COLO829 (cell line): ENCODE results near the gene CCKAR.
"Not testable (repeated sequence)": the region's sequence is repeated elsewhere in the genome, so short reads cannot be mapped to it uniquely, and the experiment has no call there.

ENCODE experiments used
- DNase-seq: peaks from one replicate; pipeline ENCODE4 v3.0.0; 2012; ENCODE audit warnings: low spot score

Gene CCKAR, protein sequence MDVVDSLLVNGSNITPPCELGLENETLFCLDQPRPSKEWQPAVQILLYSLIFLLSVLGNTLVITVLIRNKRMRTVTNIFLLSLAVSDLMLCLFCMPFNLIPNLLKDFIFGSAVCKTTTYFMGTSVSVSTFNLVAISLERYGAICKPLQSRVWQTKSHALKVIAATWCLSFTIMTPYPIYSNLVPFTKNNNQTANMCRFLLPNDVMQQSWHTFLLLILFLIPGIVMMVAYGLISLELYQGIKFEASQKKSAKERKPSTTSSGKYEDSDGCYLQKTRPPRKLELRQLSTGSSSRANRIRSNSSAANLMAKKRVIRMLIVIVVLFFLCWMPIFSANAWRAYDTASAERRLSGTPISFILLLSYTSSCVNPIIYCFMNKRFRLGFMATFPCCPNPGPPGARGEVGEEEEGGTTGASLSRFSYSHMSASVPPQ

DNA sequence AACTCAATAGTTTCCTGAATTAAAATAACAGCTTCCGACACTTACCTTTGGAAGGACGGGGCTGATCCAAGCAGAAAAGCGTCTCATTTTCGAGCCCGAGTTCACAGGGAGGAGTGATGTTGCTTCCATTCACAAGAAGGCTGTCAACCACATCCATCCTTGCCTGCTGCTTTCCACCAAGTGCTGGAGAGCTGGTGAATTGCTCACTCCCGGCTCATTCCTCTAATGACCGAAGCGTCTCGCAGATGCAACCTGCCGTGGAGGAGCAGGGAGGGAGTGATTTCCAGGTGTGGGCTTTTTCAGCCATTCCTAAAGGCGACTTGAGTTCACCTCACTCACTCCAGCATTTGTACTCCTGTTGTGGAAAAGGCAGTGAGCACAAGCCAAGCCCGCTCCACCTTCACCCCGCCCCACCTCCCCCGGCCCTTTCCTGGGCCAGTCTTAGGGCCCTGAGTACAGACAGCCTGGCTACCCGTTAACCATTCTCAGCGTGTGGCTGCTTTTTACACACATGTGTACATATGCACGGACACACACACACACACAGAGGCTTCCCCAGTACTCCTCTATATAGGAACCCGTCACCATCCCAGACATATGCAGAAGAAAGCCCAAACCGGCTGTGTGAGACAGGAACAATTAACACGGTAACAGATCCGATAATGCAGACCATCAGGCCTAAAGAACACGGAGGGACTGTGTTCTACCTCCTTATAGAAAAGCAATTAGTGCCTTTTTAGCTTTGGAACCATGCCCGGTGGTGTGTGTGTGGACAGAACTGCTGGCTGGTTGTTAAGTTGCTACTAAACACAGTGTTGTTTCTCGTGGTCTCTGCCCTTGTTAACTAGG lies at the start of gene CCKAR:
Gene CCKAR (minus strand): TSS at position 374 of the 849 bp plus-strand sequence. CDS start 217 bp downstream, at position 157.
- no peak for DNase-seq

DNA sequence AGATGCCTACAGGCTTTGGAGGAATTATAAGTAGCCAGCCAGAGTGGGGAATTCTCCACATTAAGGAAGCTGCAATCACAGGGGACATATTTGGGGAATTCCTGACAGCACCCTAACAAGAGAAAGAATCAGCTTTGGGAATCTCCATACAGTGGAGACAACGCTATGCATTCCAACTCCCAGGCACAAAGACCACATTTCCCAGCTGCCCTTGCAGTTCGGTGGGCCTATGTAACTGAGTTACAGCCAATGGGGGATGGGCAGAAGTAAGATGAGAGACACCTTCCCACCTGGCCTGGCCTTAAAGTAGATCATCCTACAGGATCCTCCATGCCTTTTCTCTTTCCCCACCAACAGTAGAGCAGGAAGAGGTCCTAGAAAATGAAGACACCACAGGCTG lies 43.4 kb upstream of the CCKAR start:
- DNase-seq = no peak

DNA sequence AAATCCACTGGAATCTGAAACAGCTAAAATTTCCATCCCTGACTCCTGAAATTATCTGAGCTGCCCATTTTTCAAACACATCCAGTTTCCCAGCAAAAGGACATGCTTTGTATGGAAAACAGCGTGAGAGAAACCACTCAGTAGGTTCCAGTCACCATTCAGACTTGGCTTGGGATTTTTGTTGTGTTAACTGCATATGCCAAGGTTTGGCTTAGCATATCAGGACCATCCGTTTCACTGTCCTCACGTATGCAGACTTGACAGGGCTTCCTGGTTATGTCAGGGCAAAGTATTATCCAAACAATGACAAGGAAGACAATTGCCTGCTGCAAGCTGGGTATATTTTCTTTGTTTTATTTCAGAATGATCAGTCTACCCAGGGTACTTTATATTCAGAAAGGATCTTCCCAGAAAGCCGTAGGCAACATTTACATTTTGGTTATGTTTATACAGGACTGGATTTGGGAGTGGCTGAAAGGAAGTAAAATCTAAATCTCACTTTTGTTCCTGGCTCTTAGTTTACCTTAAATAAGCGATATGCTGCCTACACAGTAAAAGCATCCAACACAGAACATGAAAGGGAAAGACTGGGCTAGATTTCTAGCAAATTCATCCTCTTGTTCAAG lies 41.3 kb upstream of the CCKAR start:
- no peak for DNase-seq

DNA sequence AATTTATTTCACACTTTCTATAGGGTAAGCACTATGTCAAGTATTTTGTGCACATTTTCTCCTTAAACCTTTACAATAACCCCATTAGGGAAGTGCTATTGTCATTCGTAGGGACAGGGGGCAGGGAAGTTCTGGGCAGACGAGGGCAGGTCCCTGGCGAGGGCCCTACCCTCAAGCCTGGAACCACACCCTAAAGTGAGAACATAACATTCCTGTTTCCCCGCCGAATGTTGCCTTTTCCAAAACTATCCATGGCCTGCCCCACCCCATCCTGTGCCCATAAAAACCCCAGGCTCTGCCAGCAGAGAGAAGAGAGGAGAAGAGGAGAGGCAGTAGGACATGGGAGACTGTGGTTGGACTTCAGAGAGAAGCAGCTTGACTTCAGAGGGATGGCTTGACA lies 39.8 kb upstream of the CCKAR start:
- DNase-seq = no peak

DNA sequence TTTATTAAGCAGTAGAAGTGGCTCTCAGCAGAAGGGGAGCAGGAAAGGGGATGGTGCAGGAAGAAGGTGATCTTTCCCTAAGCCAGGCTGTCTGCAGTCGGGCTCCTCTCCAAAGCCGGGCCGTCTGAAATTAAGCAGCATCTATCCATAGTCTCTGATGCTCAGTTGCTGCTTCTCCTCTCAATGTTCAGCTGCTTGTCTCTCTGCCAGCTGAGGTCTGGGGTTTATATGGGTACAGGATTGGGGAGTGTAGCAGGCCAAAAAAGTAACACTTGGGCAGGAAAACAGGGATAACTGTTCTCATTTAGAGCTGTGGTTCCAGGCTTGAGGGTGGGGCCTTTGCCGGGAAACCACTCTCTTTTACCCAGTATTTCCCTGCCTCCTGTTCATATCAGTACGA lies 39.2 kb upstream of the CCKAR start:
- DNase-seq = no peak

DNA sequence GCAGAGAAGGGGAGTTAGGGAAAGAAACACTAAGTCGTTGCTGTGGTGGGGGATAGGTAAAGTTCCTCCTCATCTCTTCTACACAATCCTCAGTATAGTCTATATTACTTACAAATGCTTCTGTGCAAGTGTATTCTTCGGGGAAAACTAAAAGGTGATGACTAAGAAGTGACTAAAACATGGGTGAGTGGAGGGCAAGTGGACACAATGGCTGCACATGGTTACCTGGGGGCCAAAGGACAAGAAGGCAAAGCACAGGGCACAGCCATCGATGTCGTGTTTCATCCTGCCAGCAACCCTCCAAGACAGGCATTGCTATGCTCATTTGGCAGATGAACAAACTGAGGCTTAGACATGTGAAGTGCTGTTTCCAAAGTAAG lies 35.5 kb upstream of the CCKAR start:
- no peak for DNase-seq

DNA sequence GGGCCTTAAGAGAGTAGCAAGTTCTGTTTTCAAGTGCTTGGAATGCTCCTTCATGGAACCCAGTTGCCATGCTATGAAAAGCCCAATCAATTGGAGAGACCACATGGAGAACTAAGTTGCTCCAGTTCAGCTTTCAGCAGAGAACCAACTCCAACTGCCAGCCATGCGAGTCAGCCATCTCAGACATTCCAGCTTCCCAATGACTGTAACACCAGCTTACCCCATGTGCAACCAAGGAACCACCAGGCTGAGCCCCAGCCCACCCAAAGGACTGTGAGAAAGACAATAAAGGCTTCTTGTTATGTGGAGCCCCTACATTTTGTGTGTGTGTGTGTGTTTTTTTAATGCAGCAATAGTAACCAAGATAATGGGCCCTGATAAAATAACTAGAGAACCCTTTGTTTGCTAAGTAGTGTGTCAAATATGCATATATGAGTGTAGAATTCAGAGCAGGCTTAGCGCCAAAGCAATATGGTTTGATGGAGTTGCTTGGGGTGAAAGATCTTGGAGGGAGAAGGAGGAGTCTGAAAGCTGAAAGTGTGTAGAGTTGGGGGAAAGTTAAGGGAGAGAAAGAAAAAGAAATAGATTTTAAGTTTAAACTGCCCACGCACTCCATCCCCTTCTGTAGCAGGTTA lies 35.0 kb upstream of the CCKAR start:
- DNase-seq = no peak

DNA sequence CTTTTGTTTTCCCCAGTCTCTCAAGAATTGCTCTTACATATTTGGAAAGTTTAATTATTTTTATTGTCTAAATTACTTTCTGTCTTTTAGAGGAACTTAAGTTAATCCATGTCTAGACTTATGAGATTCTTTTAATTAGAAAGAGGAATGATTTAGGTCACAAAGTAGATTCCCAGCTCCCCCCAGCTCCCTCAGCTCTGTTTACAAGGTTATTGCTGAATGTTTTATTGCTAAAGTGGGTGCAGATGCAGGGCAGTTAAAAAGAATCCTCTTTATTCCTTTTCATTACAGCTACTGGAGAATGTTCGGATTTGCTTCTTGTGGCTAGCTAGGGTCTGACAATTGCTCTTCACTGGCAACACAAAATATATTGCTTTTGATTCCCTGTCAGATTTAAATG lies 33.7 kb upstream of the CCKAR start:
- no peak for DNase-seq

DNA sequence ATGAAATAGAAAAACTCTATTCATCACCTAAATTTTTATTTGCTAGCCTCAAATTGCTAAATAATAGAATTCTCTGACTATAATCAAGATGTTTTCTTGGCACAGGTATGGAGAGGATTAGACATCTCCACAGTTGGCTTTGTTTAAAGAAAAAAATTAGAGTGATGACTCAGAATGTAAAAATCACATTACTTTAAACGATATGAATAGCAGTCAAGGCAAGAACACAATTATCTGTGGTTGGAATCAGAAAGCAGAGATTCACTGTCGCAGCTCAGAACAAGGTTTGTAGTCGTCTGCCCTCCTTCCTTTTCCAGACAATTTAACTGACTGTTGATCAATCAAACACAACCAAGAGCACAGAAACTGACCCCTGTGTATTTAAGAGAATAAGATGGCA lies 32.2 kb upstream of the CCKAR start:
- peak; percentile 37 for DNase-seq

DNA sequence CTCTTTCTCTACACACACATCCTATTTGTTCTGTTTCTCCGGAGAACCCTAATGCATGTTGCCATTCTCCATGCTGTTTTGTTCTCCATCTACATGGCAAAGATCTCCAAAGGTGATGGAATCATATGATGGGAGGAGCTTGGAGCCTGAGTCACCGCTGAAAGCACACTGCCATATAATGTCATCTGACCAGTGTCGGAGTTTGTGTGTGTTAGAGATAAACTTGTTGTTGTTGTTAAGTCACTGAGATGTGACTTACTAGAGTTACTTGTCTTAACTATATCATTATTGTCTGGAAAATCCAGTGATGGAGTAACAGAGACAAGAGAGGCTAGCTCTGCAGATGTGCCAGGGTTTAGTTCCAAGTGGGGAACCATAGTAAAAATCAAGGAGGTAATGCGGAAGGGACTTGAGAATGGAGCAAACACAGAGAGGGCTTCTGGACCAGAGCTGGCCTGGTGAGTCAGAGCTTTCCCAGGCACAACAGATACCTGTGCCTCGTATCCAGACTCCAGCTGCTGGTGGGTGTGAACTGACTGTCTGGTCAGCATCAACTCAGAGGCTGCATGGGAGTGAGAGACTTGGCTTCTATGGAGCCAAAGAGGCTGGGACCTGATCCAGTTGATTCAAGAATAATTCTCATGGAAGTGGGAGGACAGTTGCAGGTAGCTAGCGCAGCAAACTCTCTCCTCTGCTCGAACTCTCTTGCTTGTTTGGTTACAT lies 30.6 kb upstream of the CCKAR start:
- DNase-seq = no peak

DNA sequence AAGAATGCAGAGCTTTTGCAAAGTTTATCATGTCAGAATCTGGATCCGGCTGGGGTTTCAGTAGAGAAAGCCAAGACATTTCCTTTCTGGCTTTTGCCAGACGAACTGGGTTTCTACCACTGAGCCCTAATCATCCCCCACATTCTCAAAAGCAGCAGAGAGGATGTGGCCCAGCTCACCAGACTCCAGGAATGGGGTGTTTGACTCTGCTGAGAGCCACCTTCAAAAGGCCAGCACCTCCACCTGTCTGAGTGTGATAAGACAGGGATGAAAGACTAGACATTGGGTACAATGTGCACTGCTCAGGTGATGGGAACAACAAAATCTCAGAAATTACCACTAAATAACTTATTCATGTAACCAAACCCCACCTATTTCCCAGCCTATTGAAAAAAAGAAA lies 25.7 kb upstream of the CCKAR start:
- DNase-seq = no peak

DNA sequence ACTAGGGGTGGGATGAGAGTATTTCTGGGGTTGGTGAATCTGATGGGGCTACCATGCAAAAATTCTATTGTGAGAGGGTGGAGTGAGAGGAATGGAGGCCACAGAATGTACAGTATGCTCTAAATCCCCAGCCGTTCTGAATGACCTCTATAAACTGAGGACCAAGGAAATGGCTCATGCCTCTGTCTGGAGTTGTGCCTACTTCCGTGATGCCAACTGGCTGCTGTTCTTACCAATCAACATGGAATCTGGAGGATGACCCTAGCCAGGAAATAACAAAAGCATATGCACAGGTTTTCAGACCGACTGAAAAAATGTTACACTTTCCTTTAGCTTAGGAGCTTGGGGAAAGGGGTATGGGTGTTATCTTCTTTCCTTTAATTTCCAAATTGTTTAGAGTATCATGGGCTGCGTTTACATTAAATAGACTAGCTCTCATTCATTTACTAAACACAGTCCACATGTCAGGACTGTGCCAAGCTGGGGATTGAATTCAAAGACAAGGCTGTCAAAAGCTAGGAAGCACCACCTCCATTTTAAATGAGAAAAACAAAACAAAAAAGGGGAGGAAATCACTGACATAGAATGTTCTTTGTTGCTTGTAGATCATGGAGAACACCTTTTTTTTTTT lies 20.2 kb upstream of the CCKAR start:
- no peak for DNase-seq

DNA sequence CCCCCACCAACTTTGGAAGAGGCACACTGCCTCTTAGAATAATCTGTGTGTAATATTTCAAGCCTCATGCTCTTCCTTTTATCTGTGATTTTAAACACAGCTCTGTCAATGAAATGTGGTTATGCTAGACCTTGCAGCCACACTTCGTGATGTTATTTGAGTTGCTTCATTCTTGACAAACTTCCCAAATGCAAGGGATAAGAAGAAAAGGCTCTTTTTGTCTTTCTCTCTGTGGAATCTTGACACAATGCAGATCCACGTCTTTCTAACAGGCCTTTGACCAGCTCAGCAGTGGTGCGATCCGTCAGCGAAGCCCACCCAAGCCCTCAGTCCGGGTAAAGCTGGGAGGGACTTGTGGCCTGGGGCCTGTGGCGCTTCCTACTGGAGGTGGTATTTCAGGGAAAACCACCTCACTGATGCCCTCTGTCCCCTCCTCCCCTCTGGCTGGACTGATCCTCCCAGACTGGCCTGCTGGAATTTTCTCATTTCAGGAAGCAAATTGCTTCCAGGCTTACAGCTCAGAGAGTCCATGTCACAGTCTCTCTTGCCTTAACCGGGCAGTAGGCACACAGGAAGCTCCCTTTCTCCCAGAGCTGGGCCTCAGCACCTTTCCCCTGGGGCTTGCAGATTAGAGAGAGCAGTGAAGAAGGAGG lies 19.5 kb upstream of the CCKAR start:
- no peak for DNase-seq

DNA sequence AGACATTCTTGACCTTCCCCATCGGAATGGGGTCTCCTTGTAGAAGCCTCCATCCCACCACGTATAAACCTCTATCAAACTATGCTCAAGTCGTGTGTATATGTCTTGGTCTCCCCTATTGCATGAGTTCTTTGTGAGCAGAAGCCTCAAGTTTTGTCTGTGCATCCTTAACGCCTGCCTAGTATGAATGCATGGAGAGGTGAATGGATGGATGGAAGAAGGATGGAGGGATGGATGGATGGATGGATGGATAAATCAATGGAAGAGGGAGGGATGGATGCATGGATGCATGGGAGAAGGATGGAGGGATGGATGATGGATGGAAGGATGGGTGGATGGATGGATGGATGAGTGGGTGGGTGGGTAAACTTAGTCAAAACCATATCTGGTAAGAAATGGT lies 17.0 kb upstream of the CCKAR start:
- DNase-seq = no peak

DNA sequence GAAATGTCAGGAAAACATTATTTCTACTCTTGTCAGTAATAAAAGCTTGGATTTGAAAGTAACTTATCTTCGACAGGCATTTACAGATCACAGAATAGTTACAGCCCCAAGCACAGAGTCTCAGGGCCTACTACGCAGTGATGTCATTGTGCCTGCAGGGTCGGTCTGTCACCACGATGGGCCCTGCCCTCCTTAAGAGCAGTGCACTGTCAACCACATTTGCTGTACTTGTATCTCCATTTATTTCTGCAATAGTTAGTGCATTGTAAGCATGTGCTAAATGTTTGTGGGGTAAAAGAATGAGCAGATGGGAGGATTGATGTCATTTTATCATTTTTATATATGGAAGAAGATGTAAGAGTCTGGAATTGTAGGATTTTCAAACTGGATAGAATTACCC lies 13.6 kb upstream of the CCKAR start:
- no peak for DNase-seq

DNA sequence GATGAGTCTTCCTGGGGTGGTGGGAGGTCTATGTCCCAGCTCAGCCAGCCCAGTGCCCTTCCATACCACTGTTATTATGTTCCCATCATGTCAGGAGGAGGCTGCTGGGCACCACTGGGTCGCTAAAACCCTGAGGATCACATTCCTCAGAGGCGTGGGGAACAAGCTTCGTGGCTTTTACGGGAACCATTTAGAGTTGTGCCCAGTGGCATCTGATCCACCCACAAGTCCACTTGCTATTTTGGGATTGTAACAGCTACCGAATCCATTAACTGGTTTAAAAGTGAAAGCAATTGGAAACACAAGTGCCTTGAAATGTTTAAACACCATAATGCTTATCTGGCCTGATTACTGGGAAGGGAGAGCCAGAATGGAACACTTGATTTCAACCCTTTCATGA lies 13.1 kb upstream of the CCKAR start:
- DNase-seq = no peak

DNA sequence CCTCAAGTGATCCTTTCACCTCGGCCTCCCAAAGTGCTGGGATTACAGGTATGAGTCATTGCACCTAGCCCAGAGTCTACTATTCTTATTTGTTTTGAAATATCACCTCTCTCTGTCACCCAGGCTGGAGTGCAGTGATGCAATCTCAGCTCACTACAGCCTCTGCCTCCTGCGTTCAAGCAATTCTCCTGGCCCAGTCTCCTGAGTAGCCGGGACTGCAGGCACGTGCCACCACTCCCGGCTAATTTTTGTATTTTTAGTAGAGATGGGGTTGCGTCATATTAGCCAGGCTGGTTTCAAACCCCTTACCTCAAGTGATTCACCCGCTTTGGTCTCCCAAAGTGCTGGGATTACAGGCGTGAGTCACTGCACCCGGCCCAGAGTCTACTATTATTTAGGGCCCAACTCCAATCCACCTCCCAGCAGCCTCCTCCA lies 10.3 kb upstream of the CCKAR start:
- DNase-seq = not testable (repeated sequence)

DNA sequence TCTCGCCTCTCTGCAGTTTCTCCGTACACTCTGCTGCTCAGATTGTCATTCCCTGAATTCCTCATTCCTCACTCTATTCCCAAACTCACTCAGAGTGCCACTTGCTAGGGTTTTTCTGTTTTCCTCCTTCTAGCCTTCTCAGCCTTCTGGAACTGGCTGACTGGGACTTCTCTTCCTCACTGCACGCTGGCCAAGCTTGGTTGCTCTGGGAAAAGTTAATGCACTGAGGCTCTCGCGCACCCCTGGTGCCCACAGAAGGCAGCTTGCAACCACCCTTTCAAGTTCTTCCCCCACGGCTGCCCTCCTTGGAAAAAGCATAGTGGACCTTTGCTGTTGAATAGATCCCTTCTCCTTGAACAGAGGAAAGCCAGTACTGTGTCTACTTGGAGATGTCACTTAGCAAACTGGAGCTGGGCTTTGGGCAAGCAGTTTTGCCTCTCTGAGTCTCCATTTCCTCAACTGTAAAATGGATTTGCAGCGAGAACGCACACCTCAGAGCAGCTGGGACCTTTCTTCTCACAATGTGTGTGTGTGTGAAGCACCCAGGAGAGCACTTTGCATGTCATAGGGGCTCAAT lies 6.0 kb upstream of the CCKAR start:
- no peak for DNase-seq

DNA sequence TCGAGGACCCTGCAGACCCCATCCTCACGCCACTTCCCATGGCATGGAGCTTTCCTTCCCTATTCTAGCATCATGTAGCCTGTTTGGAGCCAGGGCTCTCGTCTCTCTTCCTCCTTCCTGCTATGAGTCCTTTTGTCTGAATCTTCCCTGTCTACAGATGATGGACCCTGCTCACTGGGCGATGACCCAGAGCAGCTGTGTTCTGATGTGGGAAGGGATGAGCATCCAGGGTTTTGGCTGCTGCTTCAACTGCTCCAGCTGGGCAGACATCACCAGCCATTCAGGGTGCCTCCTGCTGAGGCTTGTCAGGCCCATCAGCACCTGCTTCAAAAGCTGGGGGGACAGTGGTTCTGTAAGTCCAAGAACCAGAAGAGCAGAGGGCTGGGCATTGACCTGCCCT lies 3.2 kb upstream of the CCKAR start:
- DNase-seq = no peak

DNA sequence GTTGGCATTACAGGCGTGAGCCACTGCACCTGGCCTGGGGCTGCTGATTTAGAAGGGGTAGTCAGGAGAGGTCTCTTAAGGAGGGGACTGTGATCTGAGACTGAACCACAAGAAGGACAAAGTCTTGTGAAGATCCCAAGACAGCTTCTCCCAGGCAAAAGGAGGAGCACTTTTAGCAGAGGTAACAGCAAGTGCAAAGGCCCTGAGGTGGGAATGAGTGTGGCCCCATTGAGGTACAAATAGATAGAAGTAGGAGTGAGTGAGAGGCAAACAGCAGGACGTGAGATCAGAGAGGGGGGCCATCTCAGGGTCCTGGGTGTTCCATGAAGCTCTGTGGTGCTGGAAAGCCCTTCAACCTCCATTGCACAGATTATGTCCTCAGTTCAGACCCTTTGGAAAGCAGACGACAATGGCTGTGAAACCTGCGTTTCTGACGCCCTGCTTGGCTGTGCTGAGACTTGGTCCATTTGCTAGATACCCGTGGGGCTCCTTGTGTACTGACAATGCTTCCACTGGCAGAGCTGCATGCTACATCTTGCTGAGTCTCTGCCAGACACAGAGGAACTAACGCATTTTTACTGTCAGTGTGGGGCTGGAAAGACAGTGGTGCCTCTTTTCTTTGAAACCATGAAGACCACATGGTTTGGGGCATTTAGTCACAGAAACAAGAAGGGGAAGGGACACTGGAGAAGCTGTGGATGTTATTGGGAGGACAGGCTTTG lies 1.3 kb upstream of the CCKAR start:
- no peak for DNase-seq
